GM19397 (cell line): ENCODE results near the gene MAN2A2.
A peak's percentile ranks its signal among the peaks of the same experiment; 100 is the strongest.

Experiments used
- ATAC-seq: cut with Tn5 transposase; IDR thresholded peaks from one replicate; pipeline ENCODE4 v1.9.1; 2021; ENCODE audit warnings: mild to moderate bottlenecking, moderate library complexity; ENCODE audit not compliant: unreplicated experiment

Gene MAN2A2

DNA sequence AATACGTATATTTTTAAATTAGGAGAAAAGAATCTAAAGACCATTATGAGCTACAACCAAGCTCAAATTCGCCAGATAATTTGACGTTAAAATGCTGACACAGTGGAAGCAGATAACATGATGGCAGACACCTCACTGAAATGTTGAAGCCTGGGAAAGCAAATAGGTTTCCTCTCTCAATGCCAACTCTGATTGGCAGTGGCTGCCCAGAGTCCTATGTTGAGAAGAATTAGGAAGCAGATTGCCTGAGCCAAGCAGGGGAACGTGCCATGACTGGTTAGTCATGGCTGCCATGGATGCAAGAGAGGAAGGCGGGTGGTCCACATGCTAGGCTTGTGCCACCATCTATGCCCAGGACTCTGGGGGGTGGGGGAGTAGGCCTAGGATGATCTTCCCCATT, 35.2 kb downstream of the MAN2A2 start:
- no peak for ATAC-seq

DNA sequence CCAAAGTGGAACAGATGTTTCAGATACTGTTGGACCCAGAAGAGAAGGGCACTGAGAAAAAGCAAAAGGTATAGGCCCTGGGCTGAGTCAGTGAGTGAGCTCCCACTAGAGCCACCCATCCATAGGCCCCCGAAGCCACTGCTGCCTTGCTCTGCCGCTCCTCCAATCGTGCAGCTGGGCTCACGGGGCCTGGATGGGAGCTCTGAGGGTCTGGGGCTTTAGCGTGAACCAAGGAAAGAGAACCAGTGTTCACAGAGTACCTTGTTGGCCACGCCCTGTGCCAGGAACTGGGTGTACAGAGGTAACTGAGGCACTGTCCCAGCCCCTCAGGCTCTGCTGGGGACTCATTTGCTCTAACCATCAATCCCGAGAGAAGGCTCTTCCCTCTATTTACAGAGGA, 36.7 kb downstream of the MAN2A2 start:
- no peak for ATAC-seq

DNA sequence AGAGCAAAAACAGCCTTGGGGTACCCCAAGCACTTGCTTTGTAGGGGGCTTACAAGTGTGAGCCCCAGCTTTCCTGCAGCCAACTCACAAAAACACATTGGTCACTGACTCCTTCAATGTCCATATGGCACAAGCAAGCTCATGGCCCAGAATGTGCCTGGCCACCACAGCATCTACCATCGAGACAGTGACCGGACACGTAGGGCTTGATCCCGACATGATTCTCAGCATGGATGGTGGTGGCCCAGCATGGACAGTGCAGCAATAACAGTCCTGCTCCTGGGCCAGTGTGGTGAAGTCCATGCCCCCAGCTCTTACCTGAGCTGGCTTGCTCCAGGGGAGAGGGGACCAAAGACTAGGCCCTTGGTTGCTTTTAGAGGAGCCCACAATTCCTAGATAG, 37.9 kb downstream of the MAN2A2 start:
- ATAC-seq = no peak

DNA sequence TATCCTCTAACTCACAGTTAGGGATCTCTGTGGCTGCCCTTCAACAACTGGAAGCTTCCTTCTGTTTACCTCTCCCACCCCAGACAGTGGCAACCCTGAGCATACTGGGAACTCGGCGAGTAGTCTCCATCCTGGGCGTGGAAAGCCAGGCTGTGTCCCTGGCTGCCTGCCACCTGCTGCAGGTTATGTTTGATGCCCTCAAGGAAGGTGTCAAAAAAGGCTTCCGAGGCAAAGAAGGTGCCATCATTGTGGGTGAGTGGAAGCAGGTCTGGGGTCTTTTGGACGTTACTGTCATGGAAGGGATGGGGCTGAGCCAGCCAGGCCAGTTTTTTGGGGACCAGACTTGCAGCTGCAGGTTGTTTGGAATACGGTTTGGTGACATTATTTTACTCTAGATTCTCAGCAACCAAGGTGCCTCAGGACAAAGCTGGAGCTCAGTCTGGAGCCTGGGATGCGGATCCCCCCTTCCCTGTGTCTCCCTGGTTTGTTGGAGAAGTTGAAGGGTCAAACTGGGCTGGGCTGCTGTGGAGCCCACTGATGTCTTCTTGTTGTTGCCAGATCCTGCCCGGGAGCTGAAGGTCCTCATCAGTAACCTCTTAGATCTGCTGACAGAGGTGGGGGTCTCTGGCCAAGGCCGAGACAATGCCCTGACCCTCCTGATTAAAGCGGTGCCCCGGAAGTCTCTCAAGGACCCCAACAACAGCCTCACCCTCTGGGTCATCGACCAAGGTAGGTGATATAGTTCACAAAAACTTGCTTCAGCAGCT, 39.4 kb downstream of the MAN2A2 start:
- ATAC-seq = no peak

DNA sequence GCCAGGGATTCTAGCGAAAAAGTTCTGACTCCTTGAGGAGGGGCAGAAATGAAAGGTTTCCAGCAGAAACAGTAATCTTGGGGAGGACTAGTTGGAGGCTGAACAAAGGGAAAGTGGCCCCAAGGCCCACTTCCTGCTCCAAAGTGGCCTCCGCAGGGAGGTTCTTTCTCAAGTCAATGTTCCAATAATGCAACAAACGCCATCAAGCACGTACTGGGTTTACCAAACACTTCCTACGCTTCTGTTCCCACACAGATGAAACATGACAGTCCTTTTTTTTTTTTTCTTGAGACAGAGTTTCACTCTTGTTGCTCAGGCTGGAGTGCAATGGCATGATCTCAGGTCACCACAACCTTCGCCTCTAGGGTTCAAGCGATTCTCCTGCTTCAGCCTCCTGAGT, 42.0 kb downstream of the MAN2A2 start:
- ATAC-seq = no peak

DNA sequence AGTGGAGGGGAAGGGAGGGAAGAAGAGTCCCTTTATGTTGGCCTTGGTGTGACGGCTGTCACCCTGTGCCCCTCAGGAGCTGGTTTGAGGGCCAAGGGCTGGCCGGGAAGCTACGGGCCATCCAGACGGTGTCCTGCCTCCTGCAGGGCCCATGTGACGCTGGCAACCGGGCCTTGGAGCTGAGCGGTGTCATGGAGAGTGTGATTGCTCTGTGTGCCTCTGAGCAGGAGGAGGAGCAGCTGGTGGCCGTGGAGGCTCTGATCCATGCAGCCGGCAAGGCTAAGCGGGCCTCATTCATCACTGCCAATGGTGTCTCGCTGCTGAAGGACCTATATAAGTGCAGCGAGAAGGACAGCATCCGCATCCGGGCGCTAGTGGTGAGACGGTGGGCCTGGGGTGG, 43.4 kb downstream of the MAN2A2 start:
- no peak for ATAC-seq

DNA sequence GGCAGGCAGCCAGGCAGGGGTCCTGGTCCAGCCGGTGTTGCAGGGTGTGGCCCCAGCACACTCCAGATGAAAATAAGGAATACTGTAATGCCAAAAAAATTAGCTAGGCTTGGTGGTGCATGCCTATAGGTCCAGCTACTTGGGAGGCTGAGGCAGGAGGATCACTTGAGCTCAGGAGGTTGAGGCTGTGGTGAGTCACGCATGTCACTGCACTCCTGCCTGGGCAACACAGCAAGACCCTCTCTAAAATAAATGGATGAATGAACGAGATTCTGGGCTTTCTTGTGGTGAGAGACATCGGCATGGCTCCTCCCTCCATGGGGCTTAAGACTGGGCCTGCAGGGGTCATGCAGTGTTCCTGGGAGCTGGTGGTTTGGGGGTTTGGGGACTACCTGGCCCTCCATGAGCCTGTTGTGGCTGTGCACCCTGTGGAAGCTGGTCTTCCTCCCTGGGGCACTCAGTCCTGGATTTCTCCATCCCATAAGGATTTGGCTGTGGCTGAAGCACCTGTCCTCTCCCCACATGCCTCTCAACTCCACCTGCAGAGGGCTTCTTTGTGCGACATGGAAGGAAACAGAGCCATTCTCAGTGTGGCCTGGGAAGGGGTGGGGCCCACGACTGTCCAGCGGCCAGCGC, 44.0 kb downstream of the MAN2A2 start:
- no peak for ATAC-seq

DNA sequence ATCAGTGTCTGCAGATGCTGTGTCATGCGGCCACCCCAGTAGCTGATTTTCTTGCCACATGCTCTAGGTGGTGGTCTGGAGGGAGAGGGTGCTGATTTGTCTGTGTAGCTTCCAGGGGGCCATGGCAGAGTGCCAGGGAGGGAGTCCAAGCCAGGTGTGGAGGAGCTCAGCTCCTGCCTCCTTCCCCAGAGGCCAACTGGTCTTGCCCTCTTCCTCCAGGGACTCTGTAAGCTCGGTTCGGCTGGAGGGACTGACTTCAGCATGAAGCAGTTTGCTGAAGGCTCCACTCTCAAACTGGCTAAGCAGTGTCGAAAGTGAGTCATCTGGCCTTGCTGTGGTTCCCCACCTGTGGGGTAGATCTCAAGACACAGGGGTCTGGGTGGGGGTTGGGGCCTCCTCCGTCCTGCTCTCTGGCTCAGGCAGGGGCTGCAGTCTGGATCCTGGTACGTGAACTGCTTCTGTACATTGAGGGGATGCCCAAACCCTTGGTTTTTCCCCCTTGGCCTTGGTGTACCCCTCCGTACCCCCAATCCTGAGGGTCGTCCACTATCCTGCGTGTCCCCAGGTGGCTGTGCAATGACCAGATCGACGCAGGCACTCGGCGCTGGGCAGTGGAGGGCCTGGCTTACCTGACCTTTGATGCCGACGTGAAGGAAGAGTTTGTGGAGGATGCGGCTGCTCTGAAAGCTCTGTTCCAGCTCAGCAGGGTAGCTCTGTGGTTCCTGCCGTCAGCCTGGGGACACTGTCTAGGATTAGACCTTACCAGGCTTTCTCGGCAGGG, 44.7 kb downstream of the MAN2A2 start:
- ATAC-seq = no peak

DNA sequence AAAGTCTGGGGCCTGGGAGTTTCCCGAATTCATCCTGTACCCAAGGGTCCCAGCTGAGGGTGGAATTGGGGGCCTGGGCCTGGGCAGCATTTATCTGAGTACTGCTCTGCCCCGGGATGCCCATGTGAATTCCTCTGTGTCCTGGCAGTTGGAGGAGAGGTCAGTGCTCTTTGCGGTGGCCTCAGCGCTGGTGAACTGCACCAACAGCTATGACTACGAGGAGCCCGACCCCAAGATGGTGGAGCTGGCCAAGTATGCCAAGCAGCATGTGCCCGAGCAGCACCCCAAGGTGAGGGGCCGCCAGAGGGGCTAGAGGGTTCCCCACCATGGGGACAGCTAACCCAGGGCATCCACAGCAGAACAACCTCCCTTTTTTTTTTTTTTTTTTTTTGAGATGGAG, 45.4 kb downstream of the MAN2A2 start:
- no peak for ATAC-seq

DNA sequence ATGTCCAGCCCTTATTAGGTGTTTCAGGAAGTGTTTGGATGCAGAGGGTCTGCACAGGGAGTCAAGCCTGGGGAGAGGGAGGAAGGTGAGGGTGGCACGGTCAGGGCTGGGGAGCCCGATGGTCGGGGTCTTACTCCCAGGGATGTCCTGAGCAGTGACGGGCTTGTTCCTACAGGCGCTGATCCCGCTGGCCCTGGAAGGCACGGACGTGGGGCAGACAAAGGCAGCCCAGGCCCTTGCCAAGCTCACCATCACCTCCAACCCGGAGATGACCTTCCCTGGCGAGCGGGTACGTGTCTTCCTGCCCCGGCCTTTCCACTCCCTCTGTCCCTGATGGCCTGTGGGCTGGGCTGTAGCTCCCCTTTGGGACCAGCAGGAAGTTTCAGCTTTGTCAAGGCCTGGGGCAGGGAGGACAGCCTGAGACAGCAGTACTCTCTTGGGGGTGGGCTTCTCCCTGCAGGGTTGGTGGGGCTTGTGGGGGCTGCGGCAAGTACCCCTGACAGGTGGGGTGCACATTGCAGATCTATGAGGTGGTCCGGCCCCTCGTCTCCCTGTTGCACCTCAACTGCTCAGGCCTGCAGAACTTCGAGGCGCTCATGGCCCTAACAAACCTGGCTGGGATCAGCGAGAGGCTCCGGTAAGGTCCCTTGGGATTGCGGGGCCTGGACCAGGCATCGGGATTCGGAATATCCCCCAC, 47.0 kb downstream of the MAN2A2 start:
- no peak for ATAC-seq

DNA sequence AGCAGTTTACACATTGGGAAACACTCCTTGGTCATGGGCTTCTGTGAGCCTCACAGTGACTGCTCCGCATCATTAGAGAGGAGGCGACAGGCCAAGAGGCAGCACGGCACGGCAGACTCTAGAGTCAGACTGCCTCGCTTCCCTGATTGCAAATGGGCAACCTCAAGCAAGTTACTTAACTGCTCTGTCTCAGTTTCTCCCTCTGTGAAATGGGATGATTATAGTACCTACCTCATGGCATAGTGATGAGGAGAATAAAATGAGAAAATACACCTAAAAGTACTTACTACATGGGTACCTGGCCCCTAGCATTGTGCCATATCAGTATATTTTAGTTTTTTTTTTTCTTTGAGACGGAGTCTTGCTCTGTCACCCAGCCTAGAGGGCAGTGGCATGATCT, 47.6 kb downstream of the MAN2A2 start:
- ATAC-seq = no peak

DNA sequence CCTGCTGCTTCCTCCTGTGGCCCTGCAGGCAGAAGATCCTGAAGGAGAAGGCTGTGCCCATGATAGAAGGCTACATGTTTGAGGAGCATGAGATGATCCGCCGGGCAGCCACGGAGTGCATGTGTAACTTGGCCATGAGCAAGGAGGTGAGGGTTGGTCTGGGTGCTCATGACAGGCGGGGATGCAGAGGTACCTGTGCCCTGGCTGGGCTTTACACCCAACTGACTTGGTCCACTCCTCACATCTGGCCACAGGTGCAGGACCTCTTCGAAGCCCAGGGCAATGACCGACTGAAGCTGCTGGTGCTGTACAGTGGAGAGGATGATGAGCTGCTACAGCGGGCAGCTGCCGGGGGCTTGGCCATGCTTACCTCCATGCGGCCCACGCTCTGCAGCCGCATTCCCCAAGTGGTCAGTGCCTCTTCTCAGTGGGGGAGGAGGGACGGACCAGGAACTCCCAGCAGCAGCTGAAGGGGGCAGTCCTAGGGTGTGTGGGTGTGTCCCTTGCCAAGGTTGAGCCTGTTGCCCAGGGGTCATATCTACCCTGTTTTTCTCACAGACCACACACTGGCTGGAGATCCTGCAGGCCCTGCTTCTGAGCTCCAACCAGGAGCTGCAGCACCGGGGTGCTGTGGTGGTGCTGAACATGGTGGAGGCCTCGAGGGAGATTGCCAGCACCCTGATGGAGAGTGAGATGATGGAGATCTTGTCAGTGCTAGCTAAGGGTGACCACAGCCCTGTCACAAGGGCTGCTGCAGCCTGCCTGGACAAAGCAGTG, 50.0 kb downstream of the MAN2A2 start:
- no peak for ATAC-seq

DNA sequence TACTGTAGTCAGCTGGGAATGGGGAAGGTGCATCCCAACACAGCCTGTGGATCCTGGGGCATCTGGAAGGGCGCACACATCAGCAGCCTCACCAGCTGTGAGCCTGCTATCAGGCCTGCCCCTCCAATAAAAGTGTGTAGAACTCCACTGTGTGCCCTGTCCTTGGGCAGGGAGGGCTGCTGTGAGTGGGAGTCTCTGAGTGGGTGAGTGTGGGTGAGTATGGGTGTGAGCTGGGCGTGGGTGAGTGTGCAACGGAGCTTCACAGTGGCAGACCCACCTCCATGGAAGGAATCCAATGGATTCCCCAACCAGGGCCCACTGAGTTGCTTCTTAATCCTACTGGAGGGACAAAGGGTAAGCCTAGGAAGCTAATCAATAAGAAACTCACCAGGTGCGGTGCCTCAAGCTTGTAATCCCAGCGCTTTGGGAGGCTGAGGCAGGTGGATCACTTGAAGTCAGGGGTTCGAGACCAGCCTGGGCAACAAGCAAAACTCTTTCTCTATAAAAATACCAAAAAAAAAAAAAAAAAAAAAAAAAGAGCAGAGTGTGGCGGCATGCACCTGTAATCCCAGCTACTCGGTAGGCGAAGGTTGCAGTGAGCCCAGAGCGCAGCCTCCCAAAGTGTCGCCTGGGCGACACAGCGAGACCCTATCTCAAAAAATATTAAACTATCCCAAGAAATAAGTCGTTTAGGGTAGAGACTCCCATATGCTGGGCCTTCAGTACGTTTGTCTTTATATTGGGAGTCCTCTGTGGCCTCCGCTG, 51.0 kb downstream of the MAN2A2 start:
- no peak for ATAC-seq

DNA sequence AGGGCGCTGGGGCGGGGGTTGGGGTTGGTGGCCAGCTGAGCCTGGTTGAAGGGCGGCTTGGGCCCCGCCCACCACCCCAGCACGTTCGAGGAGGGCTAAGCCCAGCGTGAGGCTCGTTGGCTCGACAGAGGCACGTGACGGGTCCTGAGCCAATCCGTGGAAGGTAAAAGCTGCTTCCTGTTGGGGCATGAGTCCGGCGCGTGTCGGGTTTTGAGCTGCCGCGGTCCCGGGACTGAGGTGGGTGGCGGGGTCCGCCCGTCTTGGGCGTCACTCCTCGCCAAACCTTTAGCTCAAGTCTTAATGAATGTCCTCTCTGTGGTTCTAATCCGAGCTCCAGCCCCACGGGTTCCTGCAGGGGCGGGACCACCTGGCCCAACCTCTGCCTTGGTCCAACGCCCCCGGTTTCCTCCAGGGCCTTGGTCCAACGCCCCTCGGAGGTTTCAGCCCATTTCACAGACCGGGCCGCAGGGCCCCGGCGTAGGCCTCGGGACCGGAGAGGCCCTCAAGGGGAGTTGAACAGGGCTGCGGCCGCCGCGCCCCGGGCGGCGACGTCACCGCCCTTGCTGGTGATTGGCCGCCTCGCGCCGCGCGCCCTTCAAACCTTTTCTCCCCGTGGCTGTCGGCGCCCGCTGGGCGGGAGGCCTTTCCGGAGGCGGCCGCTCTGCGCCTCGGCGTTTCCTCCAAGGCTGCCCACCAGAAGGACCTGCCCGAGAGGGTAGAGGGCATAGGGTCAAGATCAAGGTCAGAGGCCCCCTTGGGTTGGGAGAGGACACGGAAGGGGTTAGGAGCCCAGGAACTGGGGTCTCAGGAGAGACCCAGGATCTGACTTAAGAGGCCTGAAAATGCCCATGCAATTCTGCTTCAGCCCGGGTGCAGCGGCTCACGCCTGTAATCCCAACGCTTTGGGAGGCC, 51.9 kb downstream of the MAN2A2 start, which contains the start of gene RCCD1:
Gene RCCD1, plus strand, starts transcription at position 173 of the 912 bp plus-strand sequence. CDS start 1,851 bp downstream, outside the sequence.
- peak; percentile 93 for ATAC-seq

DNA sequence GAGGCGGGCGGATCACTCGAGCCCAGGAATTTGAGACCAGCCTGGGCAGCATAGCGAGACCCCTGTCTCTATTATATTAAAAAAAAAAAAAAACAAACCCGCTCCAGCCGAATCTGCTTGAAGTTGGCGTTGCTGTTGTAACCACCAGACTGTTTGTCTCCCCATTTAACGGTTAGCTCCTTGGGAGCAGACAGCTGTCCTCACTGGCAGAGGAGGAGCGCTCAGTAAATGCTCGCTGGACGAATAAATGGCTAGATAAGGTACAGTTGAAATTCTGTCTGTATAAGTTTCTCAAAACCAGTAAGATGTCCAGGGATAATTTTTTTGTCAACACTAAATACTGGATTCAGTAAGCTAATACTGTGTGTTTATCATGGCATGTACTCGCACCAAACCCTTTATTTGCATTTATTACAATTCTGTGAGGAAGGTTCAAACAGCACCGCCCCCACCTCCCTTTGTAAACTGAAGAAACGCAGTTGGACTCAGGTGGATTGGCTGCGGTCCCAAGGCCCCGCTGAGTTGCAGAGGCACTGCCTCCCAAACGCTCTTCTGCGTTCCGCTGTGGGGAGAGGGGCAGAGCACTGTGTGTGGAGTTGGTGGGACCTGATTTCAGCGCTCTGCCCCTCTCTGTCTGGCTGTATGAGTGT, 52.6 kb downstream of the MAN2A2 start:
- ATAC-seq = no peak

DNA sequence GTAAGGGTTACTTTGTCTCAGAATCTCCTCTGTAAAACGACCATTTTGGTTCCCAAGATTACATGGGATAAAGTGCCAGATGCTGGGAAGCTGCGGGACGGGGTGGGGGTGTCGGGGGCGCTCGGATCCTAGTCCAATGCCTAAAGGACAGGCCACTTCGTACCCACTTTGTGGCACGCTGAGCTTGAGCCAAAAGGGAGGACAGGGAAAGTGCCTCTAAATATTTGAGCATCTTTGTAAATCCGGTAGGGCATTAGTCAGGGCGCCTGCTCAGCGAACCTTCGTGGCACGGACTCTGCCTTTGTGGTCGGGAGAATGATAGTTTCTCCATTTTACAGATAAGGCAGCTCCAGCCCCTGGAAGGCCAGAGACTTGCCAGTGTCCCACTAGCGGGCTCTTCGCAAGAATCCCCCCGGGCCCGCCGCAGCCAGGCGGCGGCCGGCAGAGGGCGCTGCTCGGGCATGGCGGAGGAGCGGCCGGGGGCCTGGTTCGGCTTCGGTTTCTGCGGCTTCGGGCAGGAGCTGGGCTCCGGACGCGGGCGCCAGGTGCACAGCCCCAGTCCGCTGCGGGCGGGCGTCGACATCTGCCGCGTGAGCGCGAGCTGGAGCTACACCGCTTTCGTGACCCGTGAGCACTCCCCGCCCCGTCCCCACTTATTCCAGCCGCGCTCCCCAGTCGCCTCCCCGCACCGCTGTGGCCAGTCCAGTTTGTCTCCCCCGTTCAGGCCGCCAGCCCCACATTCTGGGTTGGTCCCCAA, 53.4 kb downstream of the MAN2A2 start:
- no peak for ATAC-seq

DNA sequence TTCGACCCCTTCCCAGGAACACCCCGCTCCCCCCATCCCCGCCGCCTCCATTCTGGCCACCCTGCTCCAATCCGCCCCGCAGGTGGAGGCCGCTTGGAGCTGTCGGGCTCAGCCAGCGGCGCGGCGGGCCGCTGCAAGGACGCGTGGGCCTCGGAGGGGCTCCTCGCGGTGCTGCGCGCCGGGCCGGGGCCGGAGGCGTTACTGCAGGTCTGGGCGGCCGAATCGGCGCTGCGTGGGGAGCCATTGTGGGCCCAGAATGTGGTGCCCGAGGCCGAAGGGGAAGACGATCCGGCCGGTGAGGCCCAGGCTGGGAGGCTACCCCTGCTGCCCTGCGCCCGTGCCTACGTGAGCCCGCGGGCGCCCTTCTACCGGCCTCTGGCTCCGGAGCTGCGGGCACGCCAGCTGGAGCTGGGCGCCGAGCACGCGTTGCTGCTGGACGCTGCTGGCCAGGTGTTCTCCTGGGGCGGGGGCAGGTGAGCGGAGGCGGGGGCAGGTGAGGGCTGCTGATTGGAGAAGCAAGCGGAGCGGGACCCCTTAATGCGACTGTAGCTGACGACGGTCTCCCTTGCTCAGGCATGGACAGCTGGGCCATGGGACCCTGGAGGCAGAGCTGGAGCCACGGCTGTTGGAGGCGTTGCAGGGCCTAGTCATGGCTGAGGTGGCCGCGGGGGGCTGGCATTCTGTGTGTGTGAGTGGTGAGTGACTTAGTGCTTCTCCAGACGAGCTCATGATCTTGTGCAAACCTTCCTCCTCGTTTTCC, 54.1 kb downstream of the MAN2A2 start:
- ATAC-seq = no peak
